Endodermal cell (in vitro differentiated cells): ENCODE measurements around the gene PARM1. TPM values are rescaled to one million over a fixed set of nuclear protein-coding genes. Genes with fewer than 3 reads are reported as not detected.

Source experiments
- DNase-seq: peaks from one replicate; pipeline ENCODE4 v3.0.0-alpha.2; 2017
- H3K27ac ChIP-seq: 2 replicates; pipeline ENCODE4 v1.5.1; 2013; ENCODE audit warnings: mild to moderate bottlenecking, low read depth, low read length, moderate library complexity
- H3K27me3 ChIP-seq: 2 replicates; pipeline ENCODE4 v1.6.1; 2013; ENCODE audit warnings: mild to moderate bottlenecking, low read length, moderate library complexity; ENCODE audit not compliant: insufficient read depth, control insufficient read depth, poor library complexity, severe bottlenecking
- H3K36me3 ChIP-seq: 2 replicates; pipeline ENCODE4 v1.7.0; 2013; ENCODE audit warnings: mild to moderate bottlenecking, low read length, moderate library complexity; ENCODE audit not compliant: control insufficient read depth, insufficient read depth
- H3K4me1 ChIP-seq: one replicate; pipeline ENCODE4 v1.7.0; 2013; ENCODE audit warnings: low read length; ENCODE audit not compliant: control insufficient read depth, insufficient read depth
- H3K4me3 ChIP-seq: 2 replicates; pipeline ENCODE4 v1.5.1; 2013; ENCODE audit warnings: mild to moderate bottlenecking, low read length, moderate library complexity
- H3K9ac ChIP-seq: 2 replicates; pipeline ENCODE4 v1.6.1; 2013; ENCODE audit warnings: mild to moderate bottlenecking, low read length, moderate library complexity; ENCODE audit not compliant: poor library complexity, severe bottlenecking; ENCODE audit errors: extremely low read depth
- H3K9me3 ChIP-seq: 2 replicates; pipeline ENCODE4 v1.6.1; 2013; ENCODE audit warnings: mild to moderate bottlenecking, low read length, moderate library complexity; ENCODE audit not compliant: control insufficient read depth
- H3K27ac Mint-ChIP-seq: 2 replicates; pipeline ENCODE4 v1.8.0; 2020; ENCODE audit warnings: mixed read lengths
- H3K27me3 Mint-ChIP-seq: 2 replicates; pipeline ENCODE4 v1.8.0; 2021; ENCODE audit warnings: mild to moderate bottlenecking, mixed read lengths; ENCODE audit not compliant: insufficient read depth
- H3K36me3 Mint-ChIP-seq: 2 replicates; pipeline ENCODE4 v1.8.0; 2020; ENCODE audit warnings: low read depth, mixed read lengths
- H3K4me1 Mint-ChIP-seq: 2 replicates; pipeline ENCODE4 v1.8.0; 2020; ENCODE audit warnings: mixed read lengths
- H3K4me3 Mint-ChIP-seq: 2 replicates; pipeline ENCODE4 v1.8.0; 2020; ENCODE audit warnings: mild to moderate bottlenecking, moderate library complexity, mixed read lengths
- H3K9me3 Mint-ChIP-seq: 2 replicates; pipeline ENCODE4 v1.8.0; 2020; ENCODE audit warnings: mild to moderate bottlenecking, mixed read lengths
- WGBS, 2 experiments: methylation state at CpG; one replicate each; pipeline versions ENCODE4 v1.1.5 to v1.1.7; 2013; ENCODE audit warnings: missing lambda C conversion rate in 2 of 2, mixed read lengths in 1 of 2; ENCODE audit not compliant: insufficient coverage in 1 of 2, insufficient read length in 1 of 2; 5-methylcytosine and 5-hydroxymethylcytosine counted together
- total RNA-seq, 2 donors: library from RNA; stranded (reverse); fragmentation: NEBNext Ultra II Directional in 1 of 2; extraction: Animal tissue kit (Norgen Biotek cat#: 25700) in 1 of 2; gene quantifications; 2 replicates in 1 of 2; 3 replicates in 1 of 2; pipeline ENCODE4 v1.2.1, GENCODE V29; 2021
- TF ChIP-seq, protein P1 (sequence below): fragments of 200-600 bp; sonication (generic); conservative IDR thresholded peaks from 2 replicates; pipeline ENCODE4 v1.5.0; 2021; ENCODE audit warnings: antibody characterized with exemption, mild to moderate bottlenecking

The PARM1 gene
- total RNA-seq, 2 donors from 2014 or later: 0.13 to 1.1 TPM

DNA sequence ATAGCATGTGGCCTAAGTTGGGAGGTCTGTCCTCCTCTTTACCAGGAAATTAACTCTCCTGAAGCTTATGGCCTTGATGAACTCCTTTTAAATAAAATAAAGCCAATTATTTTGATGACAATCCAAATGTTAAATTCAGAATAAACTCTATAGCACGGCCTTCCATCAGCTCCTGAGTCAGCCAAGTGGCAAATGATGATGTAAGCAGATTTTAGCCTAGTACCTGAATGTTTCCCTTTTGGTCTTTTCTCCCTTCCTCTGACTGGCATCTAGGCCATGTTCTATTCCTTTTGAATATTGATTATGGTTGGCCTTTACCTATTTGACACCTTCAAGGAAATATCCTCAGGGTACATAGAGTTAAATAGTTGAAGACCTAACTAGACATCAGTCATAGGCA is 76.2 kb downstream of the PARM1 start:
- no peaks in the 10 kb centered on the region for H3K36me3 Mint-ChIP-seq
- Histone ChIP-seq H3K4me3 (no peak overlapping the region), H3K27ac (no peak overlapping the region), H3K4me1 (peaks cover 2% of the 10 kb centered on the region), H3K9me3 (peaks cover 3% of the 10 kb centered on the region), H3K27me3 (no peaks in the 10 kb centered on the region), H3K36me3 (no peaks in the 10 kb centered on the region), H3K9ac (no peak overlapping the region)
- peaks cover 8% of the 10 kb centered on the region for H3K4me1 Mint-ChIP-seq
- no peak for DNase-seq
- H3K27ac Mint-ChIP-seq: no peak overlapping the region
- H3K27me3 Mint-ChIP-seq: peaks cover 12% of the 10 kb centered on the region
- H3K4me3 Mint-ChIP-seq: no peak overlapping the region
- 93% methylated on average over 1 of the region's 1 CpG; no CpG with 5 or more reads in 1 of the 2 experiments for WGBS, 2 experiments
- peaks cover 13% of the 10 kb centered on the region for H3K9me3 Mint-ChIP-seq
- TF ChIP-seq, protein P1, sequence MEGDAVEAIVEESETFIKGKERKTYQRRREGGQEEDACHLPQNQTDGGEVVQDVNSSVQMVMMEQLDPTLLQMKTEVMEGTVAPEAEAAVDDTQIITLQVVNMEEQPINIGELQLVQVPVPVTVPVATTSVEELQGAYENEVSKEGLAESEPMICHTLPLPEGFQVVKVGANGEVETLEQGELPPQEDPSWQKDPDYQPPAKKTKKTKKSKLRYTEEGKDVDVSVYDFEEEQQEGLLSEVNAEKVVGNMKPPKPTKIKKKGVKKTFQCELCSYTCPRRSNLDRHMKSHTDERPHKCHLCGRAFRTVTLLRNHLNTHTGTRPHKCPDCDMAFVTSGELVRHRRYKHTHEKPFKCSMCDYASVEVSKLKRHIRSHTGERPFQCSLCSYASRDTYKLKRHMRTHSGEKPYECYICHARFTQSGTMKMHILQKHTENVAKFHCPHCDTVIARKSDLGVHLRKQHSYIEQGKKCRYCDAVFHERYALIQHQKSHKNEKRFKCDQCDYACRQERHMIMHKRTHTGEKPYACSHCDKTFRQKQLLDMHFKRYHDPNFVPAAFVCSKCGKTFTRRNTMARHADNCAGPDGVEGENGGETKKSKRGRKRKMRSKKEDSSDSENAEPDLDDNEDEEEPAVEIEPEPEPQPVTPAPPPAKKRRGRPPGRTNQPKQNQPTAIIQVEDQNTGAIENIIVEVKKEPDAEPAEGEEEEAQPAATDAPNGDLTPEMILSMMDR: no peak

DNA sequence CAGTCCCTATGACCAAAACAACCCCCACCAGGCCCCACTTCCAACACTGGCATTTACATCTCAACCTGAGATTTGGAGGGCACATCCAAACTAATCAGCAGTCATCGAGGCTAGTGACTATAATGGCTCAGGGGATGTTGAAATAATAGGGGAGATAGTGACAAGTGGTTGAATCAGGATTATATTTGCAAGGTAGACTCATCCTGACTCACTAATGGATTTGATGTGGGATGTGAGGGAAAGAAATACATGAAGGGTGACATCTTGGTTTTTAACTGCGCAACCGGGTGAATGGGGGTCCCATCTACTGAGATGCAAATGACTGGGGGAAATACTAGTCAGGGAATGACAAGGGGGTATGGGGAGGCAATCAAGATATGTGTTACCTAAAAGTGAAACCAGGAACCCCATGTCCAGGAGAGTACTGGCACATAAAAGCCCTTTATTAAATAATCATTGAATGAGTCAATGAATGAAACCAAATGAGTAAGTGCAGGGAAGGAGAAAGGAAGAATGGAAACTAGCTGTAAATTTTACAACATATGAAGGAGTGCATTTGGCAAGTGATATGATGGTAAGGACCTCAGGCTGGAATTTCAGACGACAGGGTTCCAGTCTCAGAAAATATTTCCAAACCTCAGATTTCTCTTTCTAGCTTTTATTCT is 78.3 kb downstream of the PARM1 start:
- no peak for DNase-seq
- H3K4me1 Mint-ChIP-seq: peaks cover 14% of the 10 kb centered on the region
- peaks cover 13% of the 10 kb centered on the region for H3K9me3 Mint-ChIP-seq
- no peak overlapping the region for H3K27ac ChIP-seq
- H3K9ac ChIP-seq: no peak overlapping the region
- H3K4me3 ChIP-seq: no peak overlapping the region
- TF ChIP-seq, protein P1: no peak
- H3K9me3 ChIP-seq: peaks cover 3% of the 10 kb centered on the region
- H3K4me3 Mint-ChIP-seq: no peak overlapping the region
- peaks cover 8% of the 10 kb centered on the region for H3K27me3 Mint-ChIP-seq
- 96 to 97% methylated on average over 4 of the region's 4 CpGs for WGBS, 2 experiments
- peaks cover 2% of the 10 kb centered on the region for H3K4me1 ChIP-seq
- no peaks in the 10 kb centered on the region for H3K27me3 ChIP-seq
- H3K36me3 ChIP-seq: no peaks in the 10 kb centered on the region
- no peaks in the 10 kb centered on the region for H3K36me3 Mint-ChIP-seq
- H3K27ac Mint-ChIP-seq: no peak overlapping the region

DNA sequence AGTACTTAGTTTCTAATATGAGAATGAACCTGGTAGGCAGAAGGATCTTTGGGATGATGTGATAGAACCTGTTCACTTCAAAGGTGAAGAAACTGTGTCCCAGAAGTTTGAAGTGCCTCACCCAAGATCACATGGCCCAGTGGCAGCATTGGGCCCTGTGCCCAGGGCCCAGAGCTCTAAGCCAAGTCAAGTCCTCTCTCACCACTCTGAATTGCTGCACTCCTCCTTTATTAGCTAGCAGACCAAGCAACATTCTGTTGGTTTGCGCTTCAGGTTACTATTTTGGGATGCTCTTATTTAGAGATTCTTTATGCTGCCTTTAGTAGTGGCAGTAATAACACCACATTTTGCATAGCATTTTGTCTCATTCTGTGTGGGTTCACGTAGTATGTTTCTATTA is 82.7 kb downstream of the PARM1 start:
- Histone ChIP-seq H3K4me1 (peaks cover 2% of the 10 kb centered on the region), H3K4me3 (no peak overlapping the region), H3K27ac (no peak overlapping the region), H3K9ac (no peak overlapping the region), H3K9me3 (no peaks in the 10 kb centered on the region), H3K36me3 (no peaks in the 10 kb centered on the region), H3K27me3 (no peaks in the 10 kb centered on the region)
- WGBS, 2 experiments: 100% methylated on average over 2 of the region's 2 CpGs; no CpG with 5 or more reads in 1 of the 2 experiments
- Mint-ChIP-seq H3K27me3 (peaks cover 7% of the 10 kb centered on the region), H3K27ac (no peak overlapping the region), H3K36me3 (no peaks in the 10 kb centered on the region), H3K4me3 (no peak overlapping the region), H3K4me1 (peaks cover 14% of the 10 kb centered on the region), H3K9me3 (no peaks in the 10 kb centered on the region)
- no peak for DNase-seq
- TF ChIP-seq, protein P1: no peak
